Activated CD4-positive, CD25-positive, alpha-beta regulatory T cell (primary cell): ENCODE measurements around the gene PRPF38B.
A peak's percentile ranks its signal among the peaks of the same experiment; 100 is the strongest.
"Not testable (repeated sequence)": the region's sequence is repeated elsewhere in the genome, so short reads cannot be mapped to it uniquely, and the experiment has no call there.

Source experiments
- DNase-seq, 4 experiments: peaks; one replicate each; lab custom pipeline; 2025; lab: John Stamatoyannopoulos, UW

PRPF38B gene

GRCh38 chr1:108691942-108692723, at the start of gene PRPF38B:
PRPF38B (plus strand) TSS chr1:108692310; CDS start chr1:108692592, 282 bp downstream.
- DNase-seq: peak; percentile 80 to 88 (median 84)

- peak in 2 of 4 experiments; percentile 11 to 18 for DNase-seq
These were observed 48.4 kb upstream of the PRPF38B start for GRCh38 chr1:108643492-108644335.

GRCh38 chr1:108644984-108645383, 47.1 kb upstream of the PRPF38B start:
- peak in 3 of 4 experiments; percentile 7 to 20 (median 19) for DNase-seq

GRCh38 chr1:108645564-108646184, 46.4 kb upstream of the PRPF38B start:
- no peak for DNase-seq

GRCh38 chr1:108646265-108646647, 45.9 kb upstream of the PRPF38B start:
- DNase-seq: no peak

- DNase-seq: peak in 3 of 4 experiments; percentile 9 to 44 (median 36)
These were observed 45.4 kb upstream of the PRPF38B start for GRCh38 chr1:108646648-108647269.

GRCh38 chr1:108653431-108654105, 38.5 kb upstream of the PRPF38B start:
- DNase-seq: no peak

- no peak for DNase-seq
These were observed 34.6 kb upstream of the PRPF38B start for GRCh38 chr1:108657356-108658080.

GRCh38 chr1:108661030-108661609, 31.0 kb upstream of the PRPF38B start, which contains the start of gene HENMT1:
HENMT1 (minus strand) TSS chr1:108661093; CDS start chr1:108659884, 1,209 bp downstream.
- peak; percentile 49 to 71 (median 70) for DNase-seq

GRCh38 chr1:108663074-108663473, 29.0 kb upstream of the PRPF38B start:
- no peak for DNase-seq

GRCh38 chr1:108664481-108664880, 27.6 kb upstream of the PRPF38B start:
- DNase-seq: no peak

- no peak for DNase-seq
These were observed 27.0 kb upstream of the PRPF38B start for GRCh38 chr1:108665067-108665466.

- no peak for DNase-seq
These were observed 26.3 kb upstream of the PRPF38B start for GRCh38 chr1:108665771-108666170.

GRCh38 chr1:108667422-108667821, 24.7 kb upstream of the PRPF38B start:
- DNase-seq: not testable (repeated sequence)

GRCh38 chr1:108668777-108669176, 23.3 kb upstream of the PRPF38B start:
- DNase-seq: no peak

- no peak for DNase-seq
These were observed 22.4 kb upstream of the PRPF38B start for GRCh38 chr1:108669679-108670078.

GRCh38 chr1:108670131-108670773, 21.9 kb upstream of the PRPF38B start:
- no peak for DNase-seq

GRCh38 chr1:108671143-108671542, 21.0 kb upstream of the PRPF38B start:
- no peak for DNase-seq

- no peak for DNase-seq
These were observed 13.4 kb upstream of the PRPF38B start for GRCh38 chr1:108678706-108679105.
